Amniotic epithelial cell (primary cell): ENCODE results near the gene GDPD4.
A peak's percentile ranks its signal among the peaks of the same experiment; 100 is the strongest.

Experiments
- DNase-seq: peaks from one replicate; pipeline ENCODE4 v3.0.0-alpha.2; 2010; ENCODE audit warnings: low read depth

The GDPD4 gene

GRCh38 chr11:77301510-77301909 is at the start of gene GDPD4:
GDPD4 (minus strand) TSS chr11:77301686; CDS start chr11:77285137, 16,549 bp downstream.
- DNase-seq = no peak

- no peak for DNase-seq
Measured at GRCh38 chr11:77347948-77348347, 46.5 kb upstream of the GDPD4 start.

- DNase-seq = peak; percentile 68
Measured at GRCh38 chr11:77346906-77347603, 45.6 kb upstream of the GDPD4 start.

GRCh38 chr11:77345621-77346020 is 44.1 kb upstream of the GDPD4 start:
- DNase-seq = peak; percentile 57

- peak; percentile 84 for DNase-seq
Measured at GRCh38 chr11:77340501-77340900, 39.0 kb upstream of the GDPD4 start.

- DNase-seq = no peak
Measured at GRCh38 chr11:77332259-77332658, 30.8 kb upstream of the GDPD4 start.

GRCh38 chr11:77325159-77325558 is 23.7 kb upstream of the GDPD4 start:
- no peak for DNase-seq

GRCh38 chr11:77324508-77324907 is 23.0 kb upstream of the GDPD4 start:
- no peak for DNase-seq

- no peak for DNase-seq
Measured at GRCh38 chr11:77322926-77323590, 21.6 kb upstream of the GDPD4 start.

GRCh38 chr11:77322506-77322905 is 21.0 kb upstream of the GDPD4 start:
- peak; percentile 34 for DNase-seq

- peak; percentile 19 for DNase-seq
Measured at GRCh38 chr11:77320351-77320750, 18.9 kb upstream of the GDPD4 start.

GRCh38 chr11:77318600-77318999 is 17.1 kb upstream of the GDPD4 start:
- DNase-seq = no peak

- no peak for DNase-seq
Measured at GRCh38 chr11:77316733-77317342, 15.4 kb upstream of the GDPD4 start.

- no peak for DNase-seq
Measured at GRCh38 chr11:77312107-77312506, 10.6 kb upstream of the GDPD4 start.

GRCh38 chr11:77311701-77312100 is 10.2 kb upstream of the GDPD4 start:
- DNase-seq = no peak

- DNase-seq = no peak
Measured at GRCh38 chr11:77310721-77311120, 9.2 kb upstream of the GDPD4 start.

- no peak for DNase-seq
Measured at GRCh38 chr11:77309401-77310085, 8.1 kb upstream of the GDPD4 start.

GRCh38 chr11:77308838-77309237 is 7.4 kb upstream of the GDPD4 start:
- no peak for DNase-seq

GRCh38 chr11:77303328-77303727 is 1.8 kb upstream of the GDPD4 start:
- no peak for DNase-seq

- no peak for DNase-seq
Measured at GRCh38 chr11:77302752-77303151, 1.3 kb upstream of the GDPD4 start.

- DNase-seq = no peak
Measured at GRCh38 chr11:77300695-77301094, 791 bp downstream of the GDPD4 start.

- peak; percentile 18 for DNase-seq
Measured at GRCh38 chr11:77300028-77300427, 1.5 kb downstream of the GDPD4 start.

- no peak for DNase-seq
Measured at GRCh38 chr11:77299528-77299993, 1.9 kb downstream of the GDPD4 start.
